Activated CD8-positive, alpha-beta memory T cell treated with anti-CD3 and anti-CD28 coated beads, Interleukin-2, amount 50 U/mL, for 1 hour (primary cell): ENCODE data around the gene CADM4.

Source experiments
- DNase-seq: peaks from one replicate; pipeline ENCODE4 v3.0.0-alpha.2; 2020; ENCODE audit errors: extremely low read depth

CADM4 gene

GRCh38 chr19:43634506-43634871, 5.2 kb downstream of the CADM4 start:
- no peak for DNase-seq

- no peak for DNase-seq
These were observed 5.6 kb downstream of the CADM4 start for GRCh38 chr19:43634068-43634467.

- no peak for DNase-seq
These were observed 6.1 kb downstream of the CADM4 start for GRCh38 chr19:43633520-43633919.

GRCh38 chr19:43631491-43631890, 8.2 kb downstream of the CADM4 start:
- DNase-seq: no peak

- DNase-seq: no peak
These were observed 10.9 kb downstream of the CADM4 start for GRCh38 chr19:43628646-43629326.

GRCh38 chr19:43626838-43627237, 12.8 kb downstream of the CADM4 start:
- DNase-seq: no peak

- no peak for DNase-seq
These were observed 13.6 kb downstream of the CADM4 start for GRCh38 chr19:43625918-43626579.

- DNase-seq: peak; percentile 72
These were observed 14.7 kb downstream of the CADM4 start for GRCh38 chr19:43624933-43625332.

- DNase-seq: no peak
These were observed 15.6 kb downstream of the CADM4 start for GRCh38 chr19:43623889-43624670.

- no peak for DNase-seq
These were observed 16.7 kb downstream of the CADM4 start for GRCh38 chr19:43622956-43623355.

- DNase-seq: no peak
These were observed 17.6 kb downstream of the CADM4 start for GRCh38 chr19:43622070-43622469.

- peak; percentile 71 for DNase-seq
These were observed 19.3 kb downstream of the CADM4 start for GRCh38 chr19:43620061-43621001.

GRCh38 chr19:43619262-43620060, 20.2 kb downstream of the CADM4 start, which contains the start of gene ZNF428:
Gene ZNF428 (minus strand): TSS chr19:43619629. CDS start chr19:43614304, 5,325 bp downstream.
- peak; percentile 54 for DNase-seq

- no peak for DNase-seq
These were observed 20.8 kb downstream of the CADM4 start for GRCh38 chr19:43618921-43619261.

GRCh38 chr19:43616954-43617353, 22.7 kb downstream of the CADM4 start:
- no peak for DNase-seq

- no peak for DNase-seq
These were observed 23.3 kb downstream of the CADM4 start for GRCh38 chr19:43616306-43616705.

GRCh38 chr19:43612374-43612773, 27.3 kb downstream of the CADM4 start:
- DNase-seq: no peak

- no peak for DNase-seq
These were observed 27.9 kb downstream of the CADM4 start, which contains the start of gene SRRM5 for GRCh38 chr19:43611788-43612187. Gene SRRM5 (plus strand): TSS chr19:43612088. CDS start chr19:43612122, 34 bp downstream.

GRCh38 chr19:43610493-43610892, 29.2 kb downstream of the CADM4 start:
- no peak for DNase-seq

GRCh38 chr19:43609872-43610271, 29.8 kb downstream of the CADM4 start:
- no peak for DNase-seq
